OCI-LY1 (cell line): Measurements from ENCODE around the gene IBA57.

ENCODE experiments used
- EZH2 ChIP-seq: fragments of 200-600 bp; sonication (generic), shearing (Covaris generic); IDR thresholded peaks from 2 replicates; pipeline ENCODE4 v1.8.0; 2017; ENCODE audit warnings: borderline replicate concordance, mixed run types, mild to moderate bottlenecking, antibody characterized with exemption, low read length, moderate library complexity, mixed read lengths
- TF ChIP-seq, protein P1 (sequence below): fragments of 200-600 bp; sonication (generic), shearing (Covaris generic); IDR thresholded peaks from 2 replicates; pipeline ENCODE4 v1.5.1; 2017; ENCODE audit warnings: mild to moderate bottlenecking, antibody characterized with exemption, low read length, moderate library complexity, mixed read lengths

DNA sequence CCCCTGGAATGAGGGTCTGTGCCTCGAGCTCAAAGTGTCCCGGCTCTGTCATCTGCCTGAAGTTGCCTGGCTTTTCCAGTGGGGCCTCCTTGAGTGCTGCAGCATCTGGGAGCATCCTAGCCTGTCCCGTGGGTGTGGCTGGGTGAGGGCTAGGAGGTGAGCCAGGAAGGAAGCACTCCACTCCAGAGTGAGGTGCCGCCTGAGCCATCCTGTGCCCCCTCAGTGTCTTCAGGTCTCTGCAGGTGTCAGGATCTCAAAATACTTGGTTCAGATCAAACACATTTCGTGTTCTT is 11.5 kb downstream of the IBA57 start:
- TF ChIP-seq, protein P1, sequence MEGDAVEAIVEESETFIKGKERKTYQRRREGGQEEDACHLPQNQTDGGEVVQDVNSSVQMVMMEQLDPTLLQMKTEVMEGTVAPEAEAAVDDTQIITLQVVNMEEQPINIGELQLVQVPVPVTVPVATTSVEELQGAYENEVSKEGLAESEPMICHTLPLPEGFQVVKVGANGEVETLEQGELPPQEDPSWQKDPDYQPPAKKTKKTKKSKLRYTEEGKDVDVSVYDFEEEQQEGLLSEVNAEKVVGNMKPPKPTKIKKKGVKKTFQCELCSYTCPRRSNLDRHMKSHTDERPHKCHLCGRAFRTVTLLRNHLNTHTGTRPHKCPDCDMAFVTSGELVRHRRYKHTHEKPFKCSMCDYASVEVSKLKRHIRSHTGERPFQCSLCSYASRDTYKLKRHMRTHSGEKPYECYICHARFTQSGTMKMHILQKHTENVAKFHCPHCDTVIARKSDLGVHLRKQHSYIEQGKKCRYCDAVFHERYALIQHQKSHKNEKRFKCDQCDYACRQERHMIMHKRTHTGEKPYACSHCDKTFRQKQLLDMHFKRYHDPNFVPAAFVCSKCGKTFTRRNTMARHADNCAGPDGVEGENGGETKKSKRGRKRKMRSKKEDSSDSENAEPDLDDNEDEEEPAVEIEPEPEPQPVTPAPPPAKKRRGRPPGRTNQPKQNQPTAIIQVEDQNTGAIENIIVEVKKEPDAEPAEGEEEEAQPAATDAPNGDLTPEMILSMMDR, result no peak
- no peak for TF ChIP-seq EZH2
